GM20431 (cell line): ENCODE data around the gene MAG.

Experiments
- in situ Hi-C: fragments of 300-500 bp; cut with MseI, MboI; formaldehyde crosslinking; loops from one replicate; pipeline ENCODE4 v1.15.0; 2020; ENCODE audit warnings: low sequenced_read_pairs; ENCODE audit not compliant: unreplicated experiment

Gene MAG

GRCh38 chr19:35314031-35314430 is 22.1 kb downstream of the MAG start:
- in situ Hi-C loops, result no loop called here

- in situ Hi-C loops, result no loop called here
Observed at GRCh38 chr19:35314858-35315470, 23.0 kb downstream of the MAG start.

GRCh38 chr19:35315883-35316282 is 23.9 kb downstream of the MAG start:
- in situ Hi-C loops, result no loop called here

- in situ Hi-C loops, result no loop called here
Observed at GRCh38 chr19:35316560-35316959, 24.6 kb downstream of the MAG start.

GRCh38 chr19:35317464-35318043 is 25.6 kb downstream of the MAG start:
- in situ Hi-C loops, result no loop called here

GRCh38 chr19:35318679-35319448 is 26.9 kb downstream of the MAG start:
- in situ Hi-C loops, result no loop called here

- in situ Hi-C loops, result no loop called here
Observed at GRCh38 chr19:35320065-35320713, 28.2 kb downstream of the MAG start.

- in situ Hi-C loops, result no loop called here
Observed at GRCh38 chr19:35321291-35321690, 29.3 kb downstream of the MAG start.

- in situ Hi-C loops, result no loop called here
Observed at GRCh38 chr19:35322014-35322413, 30.1 kb downstream of the MAG start.

GRCh38 chr19:35327642-35328041 is 35.7 kb downstream of the MAG start:
- in situ Hi-C loops, result no loop called here

- in situ Hi-C loops, result no loop called here
Observed at GRCh38 chr19:35328851-35329285, 36.9 kb downstream of the MAG start, which contains the start of gene CD22. TSS of gene CD22 (plus strand) at chr19:35329187. CDS start at chr19:35332041, 2,854 bp downstream.

GRCh38 chr19:35329323-35329722 is 37.4 kb downstream of the MAG start:
- in situ Hi-C loops, result no loop called here

- in situ Hi-C loops, result no loop called here
Observed at GRCh38 chr19:35330475-35330874, 38.5 kb downstream of the MAG start.

GRCh38 chr19:35331551-35332214 is 39.7 kb downstream of the MAG start:
- in situ Hi-C loops, result no loop called here

GRCh38 chr19:35332817-35333216 is 40.9 kb downstream of the MAG start:
- in situ Hi-C loops, result no loop called here

GRCh38 chr19:35334144-35334753 is 42.3 kb downstream of the MAG start:
- in situ Hi-C loops, result no loop called here

GRCh38 chr19:35336166-35336955 is 44.4 kb downstream of the MAG start:
- in situ Hi-C loops, result no loop called here

GRCh38 chr19:35337097-35337983 is 45.4 kb downstream of the MAG start:
- in situ Hi-C loops, result no loop called here
